AG10803 (cell line): ENCODE measurements around the gene TRIML1.

Source experiments
- DNase-seq: peaks from one replicate; pipeline ENCODE4 v3.0.0; 2010; ENCODE audit warnings: low read depth
- H3K4me3 ChIP-seq: 2 replicates; pipeline ENCODE4 v1.5.1; 2011; ENCODE audit warnings: mild to moderate bottlenecking, low read length, control low read depth
- TF ChIP-seq, protein P1 (sequence below): conservative IDR thresholded peaks from 2 replicates; pipeline ENCODE4 v1.5.1; 2011; ENCODE audit warnings: mild to moderate bottlenecking, low read length, control low read depth, inconsistent platforms

The TRIML1 gene

DNA sequence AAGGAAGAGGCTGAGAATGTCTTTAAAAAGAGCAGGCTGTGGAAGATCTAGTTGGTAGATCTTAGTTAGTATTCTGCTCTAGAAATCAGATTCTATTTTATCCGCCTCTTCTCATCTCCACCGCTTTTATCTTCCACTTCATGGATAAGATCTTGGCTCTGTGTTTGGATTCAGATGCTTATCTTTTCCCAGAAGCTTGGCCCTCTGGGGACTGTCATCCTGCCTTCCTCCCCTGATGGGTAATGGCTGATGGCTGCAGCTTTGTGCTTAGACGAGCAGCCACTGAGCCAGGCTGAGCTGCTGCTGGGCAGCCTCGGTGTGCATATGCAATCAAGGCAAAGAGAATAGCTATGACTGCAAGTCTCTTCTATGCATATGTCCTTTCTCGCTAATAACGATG is 23.5 kb downstream of the TRIML1 start:
- TF ChIP-seq, protein P1, sequence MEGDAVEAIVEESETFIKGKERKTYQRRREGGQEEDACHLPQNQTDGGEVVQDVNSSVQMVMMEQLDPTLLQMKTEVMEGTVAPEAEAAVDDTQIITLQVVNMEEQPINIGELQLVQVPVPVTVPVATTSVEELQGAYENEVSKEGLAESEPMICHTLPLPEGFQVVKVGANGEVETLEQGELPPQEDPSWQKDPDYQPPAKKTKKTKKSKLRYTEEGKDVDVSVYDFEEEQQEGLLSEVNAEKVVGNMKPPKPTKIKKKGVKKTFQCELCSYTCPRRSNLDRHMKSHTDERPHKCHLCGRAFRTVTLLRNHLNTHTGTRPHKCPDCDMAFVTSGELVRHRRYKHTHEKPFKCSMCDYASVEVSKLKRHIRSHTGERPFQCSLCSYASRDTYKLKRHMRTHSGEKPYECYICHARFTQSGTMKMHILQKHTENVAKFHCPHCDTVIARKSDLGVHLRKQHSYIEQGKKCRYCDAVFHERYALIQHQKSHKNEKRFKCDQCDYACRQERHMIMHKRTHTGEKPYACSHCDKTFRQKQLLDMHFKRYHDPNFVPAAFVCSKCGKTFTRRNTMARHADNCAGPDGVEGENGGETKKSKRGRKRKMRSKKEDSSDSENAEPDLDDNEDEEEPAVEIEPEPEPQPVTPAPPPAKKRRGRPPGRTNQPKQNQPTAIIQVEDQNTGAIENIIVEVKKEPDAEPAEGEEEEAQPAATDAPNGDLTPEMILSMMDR = no peak
- no peak for DNase-seq
- no peak overlapping the region for H3K4me3 ChIP-seq

DNA sequence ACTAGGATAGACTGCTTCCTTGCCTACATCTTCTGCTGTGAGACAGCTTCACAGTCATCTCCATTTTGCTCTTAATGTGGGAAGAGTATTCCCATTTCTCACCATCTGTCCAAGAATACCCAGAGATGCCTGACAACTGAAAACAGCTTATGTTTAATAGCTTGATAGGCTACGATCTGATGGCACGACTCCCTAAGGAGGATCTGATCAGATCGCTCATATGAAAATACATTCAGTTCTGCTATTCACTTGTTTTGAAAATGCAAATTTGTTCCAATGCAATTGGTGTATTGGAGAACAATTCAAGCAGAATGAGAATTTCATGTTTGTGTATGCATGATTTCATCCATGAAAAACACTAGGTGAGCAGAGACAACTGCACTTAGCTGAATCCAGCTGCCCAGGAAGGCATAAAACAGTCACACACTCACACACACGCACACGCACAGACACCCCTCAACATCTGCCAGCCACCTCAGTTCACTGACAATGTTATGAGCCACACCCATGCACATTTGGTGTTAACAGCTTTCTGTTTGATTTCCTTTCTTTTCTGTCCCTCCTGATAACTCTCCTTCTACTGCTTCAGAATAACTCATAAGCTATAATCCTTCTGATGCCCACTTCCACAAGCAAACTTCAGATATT is 29.6 kb downstream of the TRIML1 start:
- no peak overlapping the region for H3K4me3 ChIP-seq
- DNase-seq = no peak
- TF ChIP-seq, protein P1 = no peak

DNA sequence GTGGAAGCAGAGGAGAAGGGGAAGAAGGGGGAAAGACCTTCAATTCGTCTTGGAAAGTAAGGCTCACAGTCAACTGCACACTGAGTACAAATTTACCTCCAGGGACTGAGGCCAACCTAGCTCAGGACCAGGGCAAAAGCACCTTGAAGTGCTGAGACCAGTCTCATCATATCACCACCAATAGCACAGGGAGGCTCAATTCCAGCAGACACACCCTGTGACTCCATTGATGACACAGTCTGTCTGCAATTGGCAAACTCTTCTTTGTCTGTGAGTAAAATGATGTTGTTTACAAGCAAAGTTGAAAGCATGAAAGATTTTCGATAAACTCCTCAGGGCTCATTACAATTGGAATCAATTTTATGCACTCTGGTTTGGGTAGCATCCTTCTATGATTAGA is 32.3 kb downstream of the TRIML1 start:
- DNase-seq = no peak
- no peak overlapping the region for H3K4me3 ChIP-seq
- TF ChIP-seq, protein P1 = no peak

DNA sequence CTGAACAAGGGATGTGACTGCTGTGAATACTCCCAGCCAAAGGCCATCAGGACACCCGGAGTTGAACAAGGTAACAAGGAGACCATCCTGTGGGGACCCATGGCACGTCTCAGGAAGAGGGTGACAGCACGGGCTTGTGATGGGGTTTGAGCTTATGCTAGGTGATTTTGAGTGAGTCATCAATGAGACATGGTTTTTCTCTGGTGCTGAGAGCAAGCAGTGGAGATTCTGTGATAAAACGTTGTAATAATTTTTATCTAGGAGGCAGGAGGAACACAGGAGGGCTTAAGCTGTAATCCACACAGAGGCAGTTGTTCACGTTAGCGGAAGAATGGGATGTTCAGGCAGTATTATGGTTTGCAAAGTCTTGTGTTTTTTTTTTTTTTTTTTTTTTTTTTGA is 36.0 kb downstream of the TRIML1 start:
- TF ChIP-seq, protein P1 = no peak
- H3K4me3 ChIP-seq = no peak overlapping the region
- DNase-seq = no peak

DNA sequence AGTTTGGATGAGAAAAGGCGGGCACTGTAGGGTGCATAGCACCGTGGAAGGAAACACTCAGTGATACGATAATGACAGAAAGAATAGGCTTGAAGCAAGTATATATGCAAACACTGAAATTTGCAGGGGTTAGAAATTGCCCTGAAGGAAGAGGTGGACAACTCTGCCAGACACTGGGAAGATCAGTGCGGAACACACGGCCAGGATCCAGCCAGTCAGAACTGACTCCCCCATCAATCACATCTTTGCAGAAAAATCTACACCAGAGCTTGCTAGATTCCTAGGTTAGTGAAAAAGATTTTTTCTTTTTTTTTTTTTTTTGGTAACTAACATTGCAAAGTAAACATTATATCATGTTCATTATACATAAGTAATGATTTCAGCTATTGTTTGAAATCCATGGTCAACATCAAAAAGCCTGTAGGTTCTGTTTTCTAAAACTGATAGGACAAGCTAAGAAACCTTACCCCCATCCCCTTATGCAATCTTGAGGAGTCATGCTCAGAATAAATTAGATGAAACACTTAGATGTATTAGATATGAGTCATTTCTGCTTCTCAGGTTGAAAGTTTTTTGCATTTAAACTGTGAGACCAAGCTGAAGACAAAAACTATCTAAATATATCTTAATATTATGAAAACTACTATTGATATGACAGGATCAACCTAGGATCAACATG is 38.9 kb downstream of the TRIML1 start:
- no peak for DNase-seq
- no peak overlapping the region for H3K4me3 ChIP-seq
- TF ChIP-seq, protein P1 = no peak

DNA sequence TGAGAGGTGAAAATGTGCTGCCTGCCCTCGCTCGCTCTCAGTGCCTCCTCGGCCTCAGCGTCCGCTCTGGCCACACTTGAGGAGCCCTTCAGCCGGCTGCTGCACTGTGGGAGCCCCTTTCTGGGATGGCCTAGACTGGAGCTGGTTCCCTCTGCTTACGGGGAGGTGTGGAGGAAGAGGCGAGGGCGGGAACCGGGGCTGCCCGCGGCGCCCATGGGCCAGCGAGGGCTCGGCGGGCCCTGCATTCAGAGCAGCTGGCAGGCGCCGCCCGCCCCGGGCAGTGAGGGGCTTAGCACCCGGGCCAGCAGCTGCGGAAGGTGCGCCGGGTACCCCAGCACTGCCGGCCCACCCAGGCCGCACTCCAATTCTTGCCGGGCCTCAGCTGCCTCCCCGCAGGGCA is 39.6 kb downstream of the TRIML1 start:
- TF ChIP-seq, protein P1 = no peak
- no peak for DNase-seq
- no peak overlapping the region for H3K4me3 ChIP-seq

DNA sequence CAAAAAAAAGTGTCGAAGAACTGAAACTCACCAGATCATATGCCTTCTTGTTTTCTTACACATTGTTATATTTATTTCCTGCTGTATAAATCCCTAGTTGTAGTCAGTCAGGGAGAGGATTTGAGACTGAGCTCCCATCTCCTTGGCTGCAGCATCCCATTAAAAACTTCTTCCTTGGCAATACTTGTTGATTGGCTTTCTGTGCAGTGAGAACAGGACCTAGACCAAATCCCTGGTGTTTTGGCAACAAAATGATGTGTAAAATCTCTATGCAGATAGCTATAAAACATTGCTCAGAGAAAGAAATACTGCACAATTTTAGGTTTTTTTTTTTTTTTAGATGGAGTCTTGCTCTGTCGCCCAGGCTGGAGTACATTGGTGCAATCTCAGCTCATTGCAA is 47.9 kb downstream of the TRIML1 start:
- TF ChIP-seq, protein P1 = no peak
- no peak for DNase-seq
- H3K4me3 ChIP-seq = no peak overlapping the region
